ENCODE data around the gene ADARB1. TPM values are rescaled to one million over a fixed set of nuclear protein-coding genes. Genes with fewer than 3 reads are reported as not detected.
"Not testable (repeated sequence)": the region's sequence is repeated elsewhere in the genome, so short reads cannot be mapped to it uniquely, and the experiment has no call there.

Gene ADARB1, protein sequence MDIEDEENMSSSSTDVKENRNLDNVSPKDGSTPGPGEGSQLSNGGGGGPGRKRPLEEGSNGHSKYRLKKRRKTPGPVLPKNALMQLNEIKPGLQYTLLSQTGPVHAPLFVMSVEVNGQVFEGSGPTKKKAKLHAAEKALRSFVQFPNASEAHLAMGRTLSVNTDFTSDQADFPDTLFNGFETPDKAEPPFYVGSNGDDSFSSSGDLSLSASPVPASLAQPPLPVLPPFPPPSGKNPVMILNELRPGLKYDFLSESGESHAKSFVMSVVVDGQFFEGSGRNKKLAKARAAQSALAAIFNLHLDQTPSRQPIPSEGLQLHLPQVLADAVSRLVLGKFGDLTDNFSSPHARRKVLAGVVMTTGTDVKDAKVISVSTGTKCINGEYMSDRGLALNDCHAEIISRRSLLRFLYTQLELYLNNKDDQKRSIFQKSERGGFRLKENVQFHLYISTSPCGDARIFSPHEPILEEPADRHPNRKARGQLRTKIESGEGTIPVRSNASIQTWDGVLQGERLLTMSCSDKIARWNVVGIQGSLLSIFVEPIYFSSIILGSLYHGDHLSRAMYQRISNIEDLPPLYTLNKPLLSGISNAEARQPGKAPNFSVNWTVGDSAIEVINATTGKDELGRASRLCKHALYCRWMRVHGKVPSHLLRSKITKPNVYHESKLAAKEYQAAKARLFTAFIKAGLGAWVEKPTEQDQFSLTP
- total RNA-seq (100 to 1,000 TPM in 1 of 2 donors, 10 to 100 TPM in 1; 87.9 to 224 TPM), polyA plus RNA-seq (10 to 100 TPM; 54.7 to 93.3 TPM)
- long read RNA-seq, donor 1, partial matches to known transcripts = 73 of 168 reads
- long read RNA-seq, donor 1, other reads (novel, unspliced or antisense) = 95 of 168 reads
- long read RNA-seq, donor 2, full-length matches to known transcripts = 5 of 56 reads
- long read RNA-seq, donor 2, partial matches to known transcripts = 14 of 56 reads
- long read RNA-seq, donor 2, other reads (novel, unspliced or antisense) = 37 of 56 reads

DNA sequence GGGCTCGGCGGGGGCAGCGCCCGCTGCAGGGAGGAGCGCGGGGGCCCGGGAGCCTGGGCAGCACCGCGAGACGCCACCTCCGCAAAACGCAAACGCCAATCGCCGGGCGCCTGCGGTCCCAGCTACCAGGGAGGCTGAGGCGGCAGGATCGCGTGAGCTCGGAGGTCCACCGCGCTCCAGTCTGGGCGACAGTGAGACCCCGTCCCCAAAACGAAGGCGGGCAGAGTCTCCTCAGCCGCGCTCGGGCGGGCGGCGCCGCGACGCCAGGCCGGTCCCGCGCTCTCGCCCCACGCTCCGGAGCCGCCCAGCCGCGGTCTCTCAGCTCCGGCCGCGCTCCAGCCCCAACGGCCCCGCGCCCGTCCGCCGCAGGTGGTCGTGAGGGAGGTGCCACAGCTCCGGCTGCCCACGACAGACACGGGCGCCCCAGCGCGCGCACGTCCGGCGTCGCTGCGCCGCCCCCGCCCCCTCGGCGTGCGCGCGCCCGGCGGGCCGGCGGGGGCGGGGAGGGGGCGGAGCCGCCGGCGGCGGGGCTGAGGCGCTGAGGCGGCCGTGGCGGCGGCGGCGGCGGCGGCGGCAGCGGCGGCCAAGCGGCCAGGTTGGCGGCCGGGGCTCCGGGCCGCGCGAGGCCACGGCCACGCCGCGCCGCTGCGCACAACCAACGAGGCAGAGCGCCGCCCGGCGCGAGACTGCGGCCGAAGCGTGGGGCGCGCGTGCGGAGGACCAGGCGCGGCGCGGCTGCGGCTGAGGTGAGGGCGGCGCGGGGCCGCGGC lies at the start of gene ADARB1:
TSS of gene ADARB1 (plus strand) at position 533 of the 770 bp plus-strand sequence. CDS start 97,077 bp downstream, outside the sequence.
- peak within 1 kb of the TSS; percentile 59 to 88 for H3K4me3 ChIP-seq (ENCODE audit: low read length in 2 of 2)
- 0 to 1% methylated on average over 21 to 132 of the region's 132 CpGs for WGBS, 2 donors
- H3K36me3 ChIP-seq (ENCODE audit: control insufficient read depth in 1 of 2, insufficient read depth in 2 of 2, low read length in 1 of 2) = no peaks in the 10 kb centered on the region
- no peaks in the 10 kb centered on the region for H3K9me3 ChIP-seq (ENCODE audit: control insufficient read depth, low read length)
- H3K27me3 ChIP-seq (ENCODE audit: control insufficient read depth in 1 of 2, insufficient read depth in 2 of 2, low read length in 1 of 2) = no peaks in the 10 kb centered on the region
- peak; percentile 76 to 88 for DNase-seq
- intact Hi-C loops (cut with DNase I) = loop anchor here in 1 of 2 donors (5.0 kb wide), 1 partner anchor 53 kb away; no protein-coding TSS in a partner anchor
- H3K27ac ChIP-seq (ENCODE audit: low read depth in 1 of 2, low read length in 2 of 2) = peak within 1 kb of the TSS; percentile 78 to 95
- ATAC-seq (ENCODE audit: low FRiP score) = peak; percentile 76
- H3K4me1 ChIP-seq (ENCODE audit: control insufficient read depth in 1 of 2, insufficient read depth in 2 of 2, low read length in 2 of 2) = peaks cover 0 to 1% of the 10 kb centered on the region in 2 donors

DNA sequence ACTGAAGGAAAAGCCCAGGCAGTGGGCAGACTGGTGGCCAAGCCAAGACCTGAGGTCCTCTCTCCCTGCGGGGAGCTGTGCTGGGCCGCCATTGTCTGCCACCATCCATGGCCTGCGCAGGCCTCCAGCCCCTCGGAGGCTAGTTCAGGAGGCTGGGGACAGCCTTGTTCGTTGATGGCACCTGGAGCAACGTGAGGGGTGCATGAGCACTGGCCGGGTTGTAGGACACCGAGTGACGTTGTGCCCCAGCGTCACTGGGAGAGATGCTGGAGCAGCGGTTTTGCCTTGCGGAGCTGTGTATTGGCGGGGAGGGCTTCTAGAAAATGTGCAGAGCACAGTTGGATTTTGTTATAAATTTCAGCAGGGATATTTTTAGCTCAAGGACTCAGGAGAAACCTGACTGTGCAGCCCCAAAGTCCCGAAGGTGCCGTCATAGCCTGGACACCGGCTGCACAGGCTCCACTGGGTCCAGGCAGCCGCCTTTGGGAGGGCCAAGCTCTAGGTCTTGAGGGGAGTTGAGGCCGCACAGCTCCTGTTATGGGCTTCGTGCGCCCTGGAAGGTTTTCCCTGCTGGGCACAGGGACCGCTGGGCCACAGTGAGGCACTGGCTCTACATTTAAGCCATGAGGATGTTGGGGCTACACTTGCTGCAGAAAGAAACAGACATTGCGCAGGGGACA lies 48.2 kb upstream of the ADARB1 start:
- Histone ChIP-seq H3K4me3 (ENCODE audit: low read length in 2 of 2) (no peak overlapping the region), H3K27ac (ENCODE audit: low read depth in 1 of 2, low read length in 2 of 2) (peak overlapping the region; percentile 57 to 58), H3K4me1 (ENCODE audit: control insufficient read depth in 1 of 2, insufficient read depth in 2 of 2, low read length in 2 of 2) (peaks cover 2 to 3% of the 10 kb centered on the region in 2 donors), H3K36me3 (ENCODE audit: control insufficient read depth in 1 of 2, insufficient read depth in 2 of 2, low read length in 1 of 2) (no peaks in the 10 kb centered on the region), H3K9me3 (ENCODE audit: control insufficient read depth, low read length) (no peaks in the 10 kb centered on the region), H3K27me3 (ENCODE audit: control insufficient read depth in 1 of 2, insufficient read depth in 2 of 2, low read length in 1 of 2) (no peaks in the 10 kb centered on the region)
- intact Hi-C loops (cut with DNase I) = no loop called here
- DNase-seq = peak; percentile 59 to 81
- 42 to 43% methylated on average over 22 of the region's 22 CpGs for WGBS, 2 donors
- ATAC-seq (ENCODE audit: low FRiP score) = peak; percentile 54

DNA sequence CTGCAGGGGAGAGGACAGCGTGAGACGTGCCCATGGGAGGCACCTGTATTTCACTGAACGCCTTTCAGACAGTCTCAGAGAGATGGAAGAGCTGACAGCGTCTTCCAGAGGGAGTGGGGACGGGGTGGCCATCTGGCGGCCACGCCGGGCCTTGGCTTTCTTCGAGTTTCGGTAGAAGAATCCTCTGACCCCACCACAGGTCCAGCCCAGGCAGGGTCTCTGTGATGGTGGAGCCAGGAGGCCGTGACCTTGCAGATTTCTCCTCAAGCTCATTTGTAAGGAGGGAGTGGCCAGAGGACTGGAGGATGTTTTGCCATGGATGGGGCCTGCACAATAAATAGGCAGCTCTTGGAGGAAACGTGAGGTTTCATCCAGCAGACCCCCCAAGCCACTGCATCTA lies 47.6 kb upstream of the ADARB1 start:
- peak overlapping the region in 1 of 2 donors; percentile 57 for H3K27ac ChIP-seq (ENCODE audit: low read depth in 1 of 2, low read length in 2 of 2)
- no peaks in the 10 kb centered on the region for H3K27me3 ChIP-seq (ENCODE audit: control insufficient read depth in 1 of 2, insufficient read depth in 2 of 2, low read length in 1 of 2)
- no peak for ATAC-seq (ENCODE audit: low FRiP score)
- no peak overlapping the region for H3K4me3 ChIP-seq (ENCODE audit: low read length in 2 of 2)
- H3K36me3 ChIP-seq (ENCODE audit: control insufficient read depth in 1 of 2, insufficient read depth in 2 of 2, low read length in 1 of 2) = no peaks in the 10 kb centered on the region
- intact Hi-C loops (cut with DNase I) = no loop called here
- 89 to 91% methylated on average over 12 of the region's 12 CpGs for WGBS, 2 donors
- peaks cover 2 to 3% of the 10 kb centered on the region in 2 donors for H3K4me1 ChIP-seq (ENCODE audit: control insufficient read depth in 1 of 2, insufficient read depth in 2 of 2, low read length in 2 of 2)
- DNase-seq = peak; percentile 43 to 70
- H3K9me3 ChIP-seq (ENCODE audit: control insufficient read depth, low read length) = no peaks in the 10 kb centered on the region

DNA sequence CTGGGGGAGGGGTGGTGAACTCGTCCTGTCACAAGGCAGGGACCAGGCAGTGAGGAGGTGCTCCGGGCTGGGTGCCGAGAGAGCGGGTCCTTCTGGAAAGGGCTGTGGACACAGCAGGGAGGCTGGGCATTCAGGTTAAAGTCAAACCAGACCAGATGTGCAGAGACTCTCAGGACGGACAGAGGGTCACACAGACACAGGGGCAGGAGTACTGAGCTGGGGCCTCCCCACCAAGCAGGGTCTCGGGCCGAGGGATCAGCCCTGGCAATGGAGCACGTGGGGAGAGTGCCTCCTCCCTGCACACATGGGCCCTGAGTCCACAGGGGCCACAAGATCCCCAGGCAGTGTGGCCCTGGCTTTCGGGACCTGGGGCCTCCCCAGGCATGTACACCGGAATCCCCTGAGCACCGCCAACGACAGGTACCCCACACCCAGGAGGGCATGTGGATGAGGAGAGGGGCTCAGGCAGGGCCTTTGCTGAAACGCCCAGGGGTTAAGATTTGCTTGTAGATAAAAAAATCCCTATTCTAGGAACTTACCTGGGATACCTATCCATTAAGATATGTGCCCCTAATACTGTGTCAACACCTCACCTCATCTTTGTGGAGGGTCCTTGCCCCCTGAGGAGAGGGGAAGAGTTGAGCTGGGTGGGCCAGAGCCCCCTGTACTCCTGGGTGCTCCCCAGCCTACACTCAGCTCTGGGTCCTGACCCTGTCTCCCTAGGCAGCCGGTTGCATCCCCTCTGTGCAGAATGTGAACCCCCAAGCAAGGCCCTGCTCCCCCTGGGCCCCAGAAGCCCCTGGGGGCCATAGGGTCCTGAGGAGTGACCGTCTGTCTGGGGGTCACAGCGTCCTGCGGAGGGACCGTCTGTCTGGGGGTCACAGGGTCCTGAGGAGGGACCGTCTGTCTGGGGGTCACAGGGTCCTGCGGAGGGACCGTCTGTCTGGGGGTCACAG lies 46.9 kb upstream of the ADARB1 start:
- Histone ChIP-seq H3K36me3 (ENCODE audit: control insufficient read depth in 1 of 2, insufficient read depth in 2 of 2, low read length in 1 of 2) (no peaks in the 10 kb centered on the region), H3K27me3 (ENCODE audit: control insufficient read depth in 1 of 2, insufficient read depth in 2 of 2, low read length in 1 of 2) (no peaks in the 10 kb centered on the region), H3K4me1 (ENCODE audit: control insufficient read depth in 1 of 2, insufficient read depth in 2 of 2, low read length in 2 of 2) (peaks cover 2 to 3% of the 10 kb centered on the region in 2 donors), H3K4me3 (ENCODE audit: low read length in 2 of 2) (no peak overlapping the region), H3K9me3 (ENCODE audit: control insufficient read depth, low read length) (no peaks in the 10 kb centered on the region), H3K27ac (ENCODE audit: low read depth in 1 of 2, low read length in 2 of 2) (no peak overlapping the region)
- DNase-seq = peak; percentile 48 to 66
- intact Hi-C loops (cut with DNase I) = no loop called here
- WGBS, 2 donors = 89 to 90% methylated on average over 21 of the region's 21 CpGs
- ATAC-seq (ENCODE audit: low FRiP score) = no peak

DNA sequence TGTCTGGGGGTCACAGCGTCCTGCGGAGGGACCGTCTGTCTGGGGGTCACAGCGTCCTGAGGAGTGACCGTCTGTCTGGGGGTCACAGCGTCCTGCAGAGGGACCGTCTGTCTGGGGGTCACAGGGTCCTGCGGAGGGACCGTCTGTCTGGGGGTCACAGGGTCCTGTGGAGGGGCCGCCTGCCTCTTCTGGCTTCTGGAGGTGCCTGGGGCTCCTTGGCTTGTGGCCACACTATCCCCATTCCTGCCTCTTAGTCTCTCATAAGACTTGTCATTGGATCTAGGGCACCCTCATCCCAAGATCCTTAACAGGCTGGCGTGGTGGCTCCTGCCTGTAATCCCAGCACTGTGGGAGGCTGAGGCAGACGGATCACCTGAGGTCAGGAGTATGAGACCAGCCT lies 45.7 kb upstream of the ADARB1 start:
- H3K27me3 ChIP-seq (ENCODE audit: control insufficient read depth in 1 of 2, insufficient read depth in 2 of 2, low read length in 1 of 2); DNase-seq; H3K4me1 ChIP-seq (ENCODE audit: control insufficient read depth in 1 of 2, insufficient read depth in 2 of 2, low read length in 2 of 2); ATAC-seq (ENCODE audit: low FRiP score); intact Hi-C loops (cut with DNase I); H3K4me3 ChIP-seq (ENCODE audit: low read length in 2 of 2); H3K27ac ChIP-seq (ENCODE audit: low read depth in 1 of 2, low read length in 2 of 2); H3K36me3 ChIP-seq (ENCODE audit: control insufficient read depth in 1 of 2, insufficient read depth in 2 of 2, low read length in 1 of 2); H3K9me3 ChIP-seq (ENCODE audit: control insufficient read depth, low read length): not testable (repeated sequence)
- 92 to 97% methylated on average over 12 of the region's 12 CpGs for WGBS, 2 donors

GRCh38 chr21:45029298-45029947 lies 45.0 kb upstream of the ADARB1 start:
- peaks cover 2 to 3% of the 10 kb centered on the region in 2 donors for H3K4me1 ChIP-seq (ENCODE audit: control insufficient read depth in 1 of 2, insufficient read depth in 2 of 2, low read length in 2 of 2)

More at GRCh38 chr21:45029298-45029947, 45.0 kb upstream of the ADARB1 start:
- Histone ChIP-seq H3K36me3 (ENCODE audit: control insufficient read depth in 1 of 2, insufficient read depth in 2 of 2, low read length in 1 of 2) (no peaks in the 10 kb centered on the region), H3K4me3 (ENCODE audit: low read length in 2 of 2) (no peak overlapping the region), H3K9me3 (ENCODE audit: control insufficient read depth, low read length) (no peaks in the 10 kb centered on the region), H3K27ac (ENCODE audit: low read depth in 1 of 2, low read length in 2 of 2) (no peak overlapping the region), H3K27me3 (ENCODE audit: control insufficient read depth in 1 of 2, insufficient read depth in 2 of 2, low read length in 1 of 2) (no peaks in the 10 kb centered on the region)
- WGBS, 2 donors = 93 to 95% methylated on average over 14 of the region's 14 CpGs
- ATAC-seq (ENCODE audit: low FRiP score) (peak; percentile 48), DNase-seq (peak; percentile 56 to 80)
- intact Hi-C loops (cut with DNase I) = no loop called here
